ACHN (cell line): Measurements from ENCODE around the gene SAE1.
"Not testable (repeated sequence)": the region's sequence is repeated elsewhere in the genome, so short reads cannot be mapped to it uniquely, and the experiment has no call there.

Experiments
- DNase-seq: peaks from one replicate; pipeline ENCODE4 v3.0.0-alpha.2; 2015
- in situ Hi-C: cut with HindIII; loops from 2 replicates; pipeline ENCODE4 v1.10.0; 2017; ENCODE audit warnings: low sequenced_read_pairs, low pct_ligation_motif_present, low pct_unique_long_range_greater_than_20kb

The SAE1 gene

GRCh38 chr19:47130589-47131227 lies at the start of gene SAE1:
Gene SAE1 (plus strand): TSS chr19:47130835. CDS start chr19:47130931, 96 bp downstream.
- in situ Hi-C loops: no loop called here
- peak; percentile 93 for DNase-seq

- in situ Hi-C loops: no loop called here
- no peak for DNase-seq
Measured at GRCh38 chr19:47081095-47081494, 49.5 kb upstream of the SAE1 start.

- in situ Hi-C loops: no loop called here
- DNase-seq: no peak
Measured at GRCh38 chr19:47082493-47082892, 48.1 kb upstream of the SAE1 start.

GRCh38 chr19:47084879-47085439 lies 45.7 kb upstream of the SAE1 start:
- DNase-seq: no peak
- in situ Hi-C loops: no loop called here

GRCh38 chr19:47086280-47086679 lies 44.4 kb upstream of the SAE1 start:
- DNase-seq: no peak
- in situ Hi-C loops: no loop called here

- in situ Hi-C loops: no loop called here
- DNase-seq: no peak
Measured at GRCh38 chr19:47089767-47090350, 40.8 kb upstream of the SAE1 start.

- DNase-seq: no peak
- in situ Hi-C loops: no loop called here
Measured at GRCh38 chr19:47093254-47093653, 37.4 kb upstream of the SAE1 start.

- DNase-seq: no peak
- in situ Hi-C loops: no loop called here
Measured at GRCh38 chr19:47093841-47094240, 36.8 kb upstream of the SAE1 start.

GRCh38 chr19:47094557-47095475 lies 35.8 kb upstream of the SAE1 start:
- DNase-seq: no peak
- in situ Hi-C loops: no loop called here

- no peak for DNase-seq
- in situ Hi-C loops: no loop called here
Measured at GRCh38 chr19:47095476-47096099, 35.0 kb upstream of the SAE1 start.

- in situ Hi-C loops: no loop called here
- DNase-seq: no peak
Measured at GRCh38 chr19:47096100-47096704, 34.4 kb upstream of the SAE1 start.

- no peak for DNase-seq
- in situ Hi-C loops: no loop called here
Measured at GRCh38 chr19:47096721-47097120, 33.9 kb upstream of the SAE1 start.

GRCh38 chr19:47097396-47098201 lies 33.0 kb upstream of the SAE1 start:
- in situ Hi-C loops: no loop called here
- no peak for DNase-seq

GRCh38 chr19:47098608-47099007 lies 32.0 kb upstream of the SAE1 start:
- no peak for DNase-seq
- in situ Hi-C loops: no loop called here

GRCh38 chr19:47099576-47100050 lies 31.0 kb upstream of the SAE1 start:
- in situ Hi-C loops: no loop called here
- no peak for DNase-seq

GRCh38 chr19:47100290-47100689 lies 30.3 kb upstream of the SAE1 start:
- DNase-seq: no peak
- in situ Hi-C loops: no loop called here

- not testable (repeated sequence) for DNase-seq
Measured at GRCh38 chr19:47101116-47101515, 29.5 kb upstream of the SAE1 start.

More at GRCh38 chr19:47101116-47101515, 29.5 kb upstream of the SAE1 start:
- in situ Hi-C loops: not testable (repeated sequence)
